ENCODE results near the gene LYRM2. TPM values are rescaled to one million over a fixed set of nuclear protein-coding genes. Genes with fewer than 3 reads are reported as not detected.

Gene LYRM2
- total RNA-seq, 4 donors from 2014 or later, result 12.0 to 20.1 (median 13.6) TPM

- no peak overlapping the region for H3K27ac ChIP-seq
- WGBS, 2 donors, result 53 to 54% methylated on average over 7 of the region's 7 CpGs
- no peak for DNase-seq (ENCODE audit: low spot score in 2 of 2)
- no peaks in the 10 kb centered on the region for H3K4me1 ChIP-seq
- H3K36me3 ChIP-seq, result peaks cover 5 to 100% (median 39%) of the 10 kb centered on the region in 3 donors
- H3K27me3 ChIP-seq, result no peaks in the 10 kb centered on the region
- H3K9me3 ChIP-seq, result no peaks in the 10 kb centered on the region
- H3K4me3 ChIP-seq, result no peak overlapping the region
- no peak for TF ChIP-seq POLR2A (IDR thresholded peaks at IDR 0.05)
Measured at GRCh38 chr6:89675949-89676748, 37.6 kb upstream of the LYRM2 start.

- Histone ChIP-seq H3K27me3 (no peaks in the 10 kb centered on the region), H3K27ac (no peak overlapping the region), H3K36me3 (peaks cover 8 to 84% (median 29%) of the 10 kb centered on the region in 3 donors), H3K9me3 (no peaks in the 10 kb centered on the region), H3K4me3 (no peak overlapping the region), H3K4me1 (no peaks in the 10 kb centered on the region)
- TF ChIP-seq POLR2A (IDR thresholded peaks at IDR 0.05) (no peak), CTCF (IDR thresholded peaks at IDR 0.05) (no peak), EP300 (IDR thresholded peaks at IDR 0.05) (no peak)
- DNase-seq (ENCODE audit: low spot score in 2 of 2), result no peak
- 94 to 99% methylated on average over 7 of the region's 7 CpGs for WGBS, 2 donors
Measured at GRCh38 chr6:89670935-89671565, 32.5 kb upstream of the LYRM2 start.

GRCh38 chr6:89669002-89669401 is 30.5 kb upstream of the LYRM2 start:
- TF ChIP-seq CTCF (IDR thresholded peaks at IDR 0.05) (no peak), POLR2A (IDR thresholded peaks at IDR 0.05) (no peak), EP300 (IDR thresholded peaks at IDR 0.05) (no peak)
- no peaks in the 10 kb centered on the region for H3K4me1 ChIP-seq
- H3K27ac ChIP-seq, result no peak overlapping the region
- no peak for DNase-seq (ENCODE audit: low spot score in 2 of 2)
- no peaks in the 10 kb centered on the region for H3K27me3 ChIP-seq
- peaks cover 6 to 84% (median 15%) of the 10 kb centered on the region in 3 donors for H3K36me3 ChIP-seq
- no peak overlapping the region for H3K4me3 ChIP-seq
- no peaks in the 10 kb centered on the region for H3K9me3 ChIP-seq
- WGBS, 2 donors, result 48 to 55% methylated on average over 6 of the region's 6 CpGs

GRCh38 chr6:89667872-89668556 is 29.5 kb upstream of the LYRM2 start:
- Histone ChIP-seq H3K36me3 (peaks cover 6 to 84% (median 16%) of the 10 kb centered on the region in 3 donors), H3K9me3 (no peaks in the 10 kb centered on the region), H3K27ac (no peak overlapping the region), H3K4me1 (no peaks in the 10 kb centered on the region), H3K27me3 (no peaks in the 10 kb centered on the region), H3K4me3 (no peak overlapping the region)
- WGBS, 2 donors, result 82 to 83% methylated on average over 5 of the region's 5 CpGs
- TF ChIP-seq CTCF (IDR thresholded peaks at IDR 0.05) (no peak), POLR2A (IDR thresholded peaks at IDR 0.05) (no peak), EP300 (IDR thresholded peaks at IDR 0.05) (no peak)
- no peak for DNase-seq (ENCODE audit: low spot score in 2 of 2)

- H3K27me3 ChIP-seq, result no peaks in the 10 kb centered on the region
- H3K4me3 ChIP-seq, result no peak overlapping the region
- H3K4me1 ChIP-seq, result no peaks in the 10 kb centered on the region
- no peak for DNase-seq (ENCODE audit: low spot score in 2 of 2)
- H3K9me3 ChIP-seq, result no peaks in the 10 kb centered on the region
- no peak for TF ChIP-seq POLR2A (IDR thresholded peaks at IDR 0.05)
- TF ChIP-seq CTCF (IDR thresholded peaks at IDR 0.05), result no peak
- TF ChIP-seq EP300 (IDR thresholded peaks at IDR 0.05), result no peak
- H3K36me3 ChIP-seq, result peaks cover 4 to 96% (median 28%) of the 10 kb centered on the region in 3 donors
- WGBS, 2 donors, result 96 to 97% methylated on average over 4 of the region's 4 CpGs
- no peak overlapping the region for H3K27ac ChIP-seq
Measured at GRCh38 chr6:89662659-89663223, 24.2 kb upstream of the LYRM2 start.

Data from tibial nerve (tissue), 4 donors.